Tibial nerve (tissue), 4 donors: Measurements from ENCODE around the gene NRSN2.

Source experiments
- EP300 ChIP-seq, 2 donors: sonication (generic); formaldehyde crosslinking; IDR thresholded peaks; one replicate each; pipeline ENCODE4 v1.6.1; 2017; ENCODE audit warnings: antibody characterized with exemption in 2 of 2, mild to moderate bottlenecking in 1 of 2
- POLR2A ChIP-seq, 2 donors: fragments of 450-650 bp; IDR thresholded peaks; one replicate each; pipeline ENCODE4 v1.6.1; 2017; ENCODE audit warnings: antibody characterized with exemption in 2 of 2, mild to moderate bottlenecking in 2 of 2, moderate library complexity in 2 of 2
- TF ChIP-seq, protein P1 (sequence below), 5 experiments: fragments of 200-600 bp in 3 of 5; fragments of 450-650 bp in 2 of 5; sonication (generic) in 3 of 5; IDR thresholded peaks; one replicate each; pipeline ENCODE4 v1.5.1; 2016 to 2019; ENCODE audit warnings: antibody characterized with exemption in 5 of 5, mild to moderate bottlenecking in 3 of 5, moderate library complexity in 2 of 5

DNA sequence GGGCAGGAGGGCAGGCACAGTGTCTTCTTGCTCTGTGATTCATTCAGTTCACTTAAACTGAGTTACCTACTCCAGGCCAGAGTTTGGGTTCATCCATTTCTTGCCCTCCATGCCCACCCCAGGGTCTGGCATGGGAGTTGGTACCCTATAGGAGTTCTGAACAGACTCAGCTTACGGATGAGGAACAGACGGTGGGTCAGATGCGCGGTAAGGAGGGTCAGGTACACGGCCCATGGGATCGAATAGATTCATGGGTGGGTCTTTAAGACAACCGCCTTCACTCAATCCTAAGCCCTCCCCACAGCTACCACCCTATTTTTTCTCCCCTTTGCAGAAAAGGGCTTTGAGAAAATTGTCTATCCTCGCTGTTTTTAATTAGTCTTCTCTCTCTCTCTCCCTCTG lies 20.6 kb downstream of the NRSN2 start:
- TF ChIP-seq, protein P1, sequence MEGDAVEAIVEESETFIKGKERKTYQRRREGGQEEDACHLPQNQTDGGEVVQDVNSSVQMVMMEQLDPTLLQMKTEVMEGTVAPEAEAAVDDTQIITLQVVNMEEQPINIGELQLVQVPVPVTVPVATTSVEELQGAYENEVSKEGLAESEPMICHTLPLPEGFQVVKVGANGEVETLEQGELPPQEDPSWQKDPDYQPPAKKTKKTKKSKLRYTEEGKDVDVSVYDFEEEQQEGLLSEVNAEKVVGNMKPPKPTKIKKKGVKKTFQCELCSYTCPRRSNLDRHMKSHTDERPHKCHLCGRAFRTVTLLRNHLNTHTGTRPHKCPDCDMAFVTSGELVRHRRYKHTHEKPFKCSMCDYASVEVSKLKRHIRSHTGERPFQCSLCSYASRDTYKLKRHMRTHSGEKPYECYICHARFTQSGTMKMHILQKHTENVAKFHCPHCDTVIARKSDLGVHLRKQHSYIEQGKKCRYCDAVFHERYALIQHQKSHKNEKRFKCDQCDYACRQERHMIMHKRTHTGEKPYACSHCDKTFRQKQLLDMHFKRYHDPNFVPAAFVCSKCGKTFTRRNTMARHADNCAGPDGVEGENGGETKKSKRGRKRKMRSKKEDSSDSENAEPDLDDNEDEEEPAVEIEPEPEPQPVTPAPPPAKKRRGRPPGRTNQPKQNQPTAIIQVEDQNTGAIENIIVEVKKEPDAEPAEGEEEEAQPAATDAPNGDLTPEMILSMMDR (IDR thresholded peaks at IDR 0.05): no peak
- no peak for TF ChIP-seq POLR2A (IDR thresholded peaks at IDR 0.05)
- no peak for TF ChIP-seq EP300 (IDR thresholded peaks at IDR 0.05)
